H1 (cell line): ENCODE results near the gene UVRAG. TPM values are rescaled to one million over a fixed set of nuclear protein-coding genes. Genes with fewer than 3 reads are reported as not detected.

Experiments
- CBX5 ChIP-seq: fragments of 300-800, 300-1000 bp; sonication (generic); IDR thresholded peaks from 2 replicates; pipeline ENCODE4 v1.7.1; 2016; ENCODE audit warnings: antibody characterized with exemption, low read length, low read depth
- CEBPB ChIP-seq: IDR thresholded peaks from 2 replicates; pipeline ENCODE4 v1.6.1; 2012; ENCODE audit warnings: low read depth, low read length
- CHD1 ChIP-seq: IDR thresholded peaks from 2 replicates; pipeline ENCODE4 v1.6.1; 2012; ENCODE audit warnings: low read depth, low read length, improper control_type of control experiment
- HDAC6 ChIP-seq: IDR thresholded peaks from one replicate; pipeline ENCODE4 v1.7.1; 2012; ENCODE audit warnings: low read depth, mild to moderate bottlenecking, inconsistent platforms, low read length, moderate library complexity
- KDM5A ChIP-seq: fragments of 200-600 bp; IDR thresholded peaks from 2 replicates; pipeline ENCODE4 v1.7.1; 2012; ENCODE audit warnings: mild to moderate bottlenecking, low read length, inconsistent platforms, mixed read lengths
- PHF8 ChIP-seq: fragments of 200-600 bp; sonication (generic); conservative IDR thresholded peaks from 2 replicates; pipeline ENCODE4 v1.7.1; 2012; ENCODE audit warnings: low read depth, mild to moderate bottlenecking, inconsistent platforms, low read length, moderate library complexity
- TEAD4 ChIP-seq: IDR thresholded peaks from 2 replicates; pipeline ENCODE4 v1.6.1; 2012; ENCODE audit warnings: low read depth, low read length, inconsistent platforms, mixed read lengths
- USF2 ChIP-seq: IDR thresholded peaks from 2 replicates; pipeline ENCODE4 v1.6.1; 2011; ENCODE audit warnings: low read length, improper control_type of control experiment
- polyA plus RNA-seq, 7 experiments: library from polyadenylated mRNA; depleted of rRNA in 3 of 7; stranded (reverse) in 5 of 7; unstranded in 2 of 7; fragments of >200 nt in 5 of 7; fragments of 200-250 nt in 2 of 7; gene quantifications; 1 replicate in 5 of 7; 2 replicates in 1 of 7; 4 replicates in 1 of 7; pipeline versions ENCODE4 v1.2.1 to v1.2.3, GENCODE V29; 2011 to 2013; ENCODE audit warnings: missing spikeins in 2 of 7, mixed read lengths in 2 of 7
- total RNA-seq: library from RNA; stranded (reverse); fragmentation: NEBNext Ultra II Directional; extraction: Animal tissue kit (Norgen Biotek cat#: 25700); gene quantifications from 2 replicates; pipeline ENCODE4 v1.2.1, GENCODE V29; 2021
- TF ChIP-seq, protein P1 (sequence below): fragments of 300-600 bp; sonication (generic); IDR thresholded peaks from 2 replicates; pipeline ENCODE4 v1.7.1; 2012; ENCODE audit warnings: low read length, moderate library complexity, mild to moderate bottlenecking, inconsistent platforms; ENCODE audit not compliant: insufficient replicate concordance

Gene UVRAG
- total and polyA plus RNA-seq, 2 of the 8 experiments (the other 6 are each of a cell fraction or from before 2014, with no cell fraction given) = 5.5 to 14.7 TPM

DNA sequence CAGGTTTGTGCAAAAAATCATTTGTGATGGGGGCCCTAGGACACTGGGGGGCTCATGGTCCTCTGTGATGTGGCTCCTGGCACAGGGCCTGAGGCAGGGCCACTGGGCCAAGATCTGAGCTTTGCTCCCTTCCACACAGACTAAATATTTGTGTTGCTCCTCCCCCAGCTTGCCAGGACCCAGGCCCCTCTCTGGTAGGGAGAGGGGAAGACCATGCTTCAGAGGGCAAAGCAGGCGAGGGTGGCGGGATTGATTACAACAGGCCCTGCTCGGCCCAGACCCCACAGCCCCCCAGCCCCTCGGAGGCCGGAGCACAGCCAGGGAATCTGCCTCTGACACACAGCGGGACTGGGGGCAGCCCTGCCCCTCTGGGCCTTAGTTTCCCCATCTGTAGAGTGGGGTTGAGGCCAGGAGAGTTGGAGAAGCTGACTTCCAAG lies 362.3 kb downstream of the UVRAG start (continued):
- TF ChIP-seq, protein P1, sequence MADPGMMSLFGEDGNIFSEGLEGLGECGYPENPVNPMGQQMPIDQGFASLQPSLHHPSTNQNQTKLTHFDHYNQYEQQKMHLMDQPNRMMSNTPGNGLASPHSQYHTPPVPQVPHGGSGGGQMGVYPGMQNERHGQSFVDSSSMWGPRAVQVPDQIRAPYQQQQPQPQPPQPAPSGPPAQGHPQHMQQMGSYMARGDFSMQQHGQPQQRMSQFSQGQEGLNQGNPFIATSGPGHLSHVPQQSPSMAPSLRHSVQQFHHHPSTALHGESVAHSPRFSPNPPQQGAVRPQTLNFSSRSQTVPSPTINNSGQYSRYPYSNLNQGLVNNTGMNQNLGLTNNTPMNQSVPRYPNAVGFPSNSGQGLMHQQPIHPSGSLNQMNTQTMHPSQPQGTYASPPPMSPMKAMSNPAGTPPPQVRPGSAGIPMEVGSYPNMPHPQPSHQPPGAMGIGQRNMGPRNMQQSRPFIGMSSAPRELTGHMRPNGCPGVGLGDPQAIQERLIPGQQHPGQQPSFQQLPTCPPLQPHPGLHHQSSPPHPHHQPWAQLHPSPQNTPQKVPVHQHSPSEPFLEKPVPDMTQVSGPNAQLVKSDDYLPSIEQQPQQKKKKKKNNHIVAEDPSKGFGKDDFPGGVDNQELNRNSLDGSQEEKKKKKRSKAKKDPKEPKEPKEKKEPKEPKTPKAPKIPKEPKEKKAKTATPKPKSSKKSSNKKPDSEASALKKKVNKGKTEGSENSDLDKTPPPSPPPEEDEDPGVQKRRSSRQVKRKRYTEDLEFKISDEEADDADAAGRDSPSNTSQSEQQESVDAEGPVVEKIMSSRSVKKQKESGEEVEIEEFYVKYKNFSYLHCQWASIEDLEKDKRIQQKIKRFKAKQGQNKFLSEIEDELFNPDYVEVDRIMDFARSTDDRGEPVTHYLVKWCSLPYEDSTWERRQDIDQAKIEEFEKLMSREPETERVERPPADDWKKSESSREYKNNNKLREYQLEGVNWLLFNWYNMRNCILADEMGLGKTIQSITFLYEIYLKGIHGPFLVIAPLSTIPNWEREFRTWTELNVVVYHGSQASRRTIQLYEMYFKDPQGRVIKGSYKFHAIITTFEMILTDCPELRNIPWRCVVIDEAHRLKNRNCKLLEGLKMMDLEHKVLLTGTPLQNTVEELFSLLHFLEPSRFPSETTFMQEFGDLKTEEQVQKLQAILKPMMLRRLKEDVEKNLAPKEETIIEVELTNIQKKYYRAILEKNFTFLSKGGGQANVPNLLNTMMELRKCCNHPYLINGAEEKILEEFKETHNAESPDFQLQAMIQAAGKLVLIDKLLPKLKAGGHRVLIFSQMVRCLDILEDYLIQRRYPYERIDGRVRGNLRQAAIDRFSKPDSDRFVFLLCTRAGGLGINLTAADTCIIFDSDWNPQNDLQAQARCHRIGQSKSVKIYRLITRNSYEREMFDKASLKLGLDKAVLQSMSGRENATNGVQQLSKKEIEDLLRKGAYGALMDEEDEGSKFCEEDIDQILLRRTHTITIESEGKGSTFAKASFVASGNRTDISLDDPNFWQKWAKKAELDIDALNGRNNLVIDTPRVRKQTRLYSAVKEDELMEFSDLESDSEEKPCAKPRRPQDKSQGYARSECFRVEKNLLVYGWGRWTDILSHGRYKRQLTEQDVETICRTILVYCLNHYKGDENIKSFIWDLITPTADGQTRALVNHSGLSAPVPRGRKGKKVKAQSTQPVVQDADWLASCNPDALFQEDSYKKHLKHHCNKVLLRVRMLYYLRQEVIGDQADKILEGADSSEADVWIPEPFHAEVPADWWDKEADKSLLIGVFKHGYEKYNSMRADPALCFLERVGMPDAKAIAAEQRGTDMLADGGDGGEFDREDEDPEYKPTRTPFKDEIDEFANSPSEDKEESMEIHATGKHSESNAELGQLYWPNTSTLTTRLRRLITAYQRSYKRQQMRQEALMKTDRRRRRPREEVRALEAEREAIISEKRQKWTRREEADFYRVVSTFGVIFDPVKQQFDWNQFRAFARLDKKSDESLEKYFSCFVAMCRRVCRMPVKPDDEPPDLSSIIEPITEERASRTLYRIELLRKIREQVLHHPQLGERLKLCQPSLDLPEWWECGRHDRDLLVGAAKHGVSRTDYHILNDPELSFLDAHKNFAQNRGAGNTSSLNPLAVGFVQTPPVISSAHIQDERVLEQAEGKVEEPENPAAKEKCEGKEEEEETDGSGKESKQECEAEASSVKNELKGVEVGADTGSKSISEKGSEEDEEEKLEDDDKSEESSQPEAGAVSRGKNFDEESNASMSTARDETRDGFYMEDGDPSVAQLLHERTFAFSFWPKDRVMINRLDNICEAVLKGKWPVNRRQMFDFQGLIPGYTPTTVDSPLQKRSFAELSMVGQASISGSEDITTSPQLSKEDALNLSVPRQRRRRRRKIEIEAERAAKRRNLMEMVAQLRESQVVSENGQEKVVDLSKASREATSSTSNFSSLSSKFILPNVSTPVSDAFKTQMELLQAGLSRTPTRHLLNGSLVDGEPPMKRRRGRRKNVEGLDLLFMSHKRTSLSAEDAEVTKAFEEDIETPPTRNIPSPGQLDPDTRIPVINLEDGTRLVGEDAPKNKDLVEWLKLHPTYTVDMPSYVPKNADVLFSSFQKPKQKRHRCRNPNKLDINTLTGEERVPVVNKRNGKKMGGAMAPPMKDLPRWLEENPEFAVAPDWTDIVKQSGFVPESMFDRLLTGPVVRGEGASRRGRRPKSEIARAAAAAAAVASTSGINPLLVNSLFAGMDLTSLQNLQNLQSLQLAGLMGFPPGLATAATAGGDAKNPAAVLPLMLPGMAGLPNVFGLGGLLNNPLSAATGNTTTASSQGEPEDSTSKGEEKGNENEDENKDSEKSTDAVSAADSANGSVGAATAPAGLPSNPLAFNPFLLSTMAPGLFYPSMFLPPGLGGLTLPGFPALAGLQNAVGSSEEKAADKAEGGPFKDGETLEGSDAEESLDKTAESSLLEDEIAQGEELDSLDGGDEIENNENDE = no peak
- no peak for TF ChIP-seq KDM5A
- no peak for TF ChIP-seq HDAC6
- no peak for TF ChIP-seq CBX5
- TF ChIP-seq USF2 = no peak
- TF ChIP-seq PHF8 = no peak
- TF ChIP-seq CHD1 = no peak
- no peak for TF ChIP-seq CEBPB
- TF ChIP-seq TEAD4 = no peak
